Erythroblast (primary cell): ENCODE measurements around the gene PSMD10.

ENCODE experiments used
- GATA1 ChIP-seq: IDR thresholded peaks from 2 replicates; pipeline ENCODE4 v1.6.1; 2011; ENCODE audit warnings: low read depth, mild to moderate bottlenecking, control low read depth, low read length, moderate library complexity
- POLR2A ChIP-seq: IDR thresholded peaks from 2 replicates; pipeline ENCODE4 v1.6.1; 2011; ENCODE audit warnings: mild to moderate bottlenecking, low read length

- no peak for TF ChIP-seq POLR2A
- TF ChIP-seq GATA1: no peak
These were observed 41.7 kb downstream of the PSMD10 start for GRCh38 chrX:108049649-108050048.
